Suppressor macrophage treated with lipopolysaccharide for 4 hours (primary cell): ENCODE data around the gene ARG1.
A peak's percentile ranks its signal among the peaks of the same experiment; 100 is the strongest.
"Not testable (repeated sequence)": the region's sequence is repeated elsewhere in the genome, so short reads cannot be mapped to it uniquely, and the experiment has no call there.

Experiments
- DNase-seq: peaks from one replicate; pipeline ENCODE4 v3.0.0-alpha.2; 2020

ARG1 gene

DNA sequence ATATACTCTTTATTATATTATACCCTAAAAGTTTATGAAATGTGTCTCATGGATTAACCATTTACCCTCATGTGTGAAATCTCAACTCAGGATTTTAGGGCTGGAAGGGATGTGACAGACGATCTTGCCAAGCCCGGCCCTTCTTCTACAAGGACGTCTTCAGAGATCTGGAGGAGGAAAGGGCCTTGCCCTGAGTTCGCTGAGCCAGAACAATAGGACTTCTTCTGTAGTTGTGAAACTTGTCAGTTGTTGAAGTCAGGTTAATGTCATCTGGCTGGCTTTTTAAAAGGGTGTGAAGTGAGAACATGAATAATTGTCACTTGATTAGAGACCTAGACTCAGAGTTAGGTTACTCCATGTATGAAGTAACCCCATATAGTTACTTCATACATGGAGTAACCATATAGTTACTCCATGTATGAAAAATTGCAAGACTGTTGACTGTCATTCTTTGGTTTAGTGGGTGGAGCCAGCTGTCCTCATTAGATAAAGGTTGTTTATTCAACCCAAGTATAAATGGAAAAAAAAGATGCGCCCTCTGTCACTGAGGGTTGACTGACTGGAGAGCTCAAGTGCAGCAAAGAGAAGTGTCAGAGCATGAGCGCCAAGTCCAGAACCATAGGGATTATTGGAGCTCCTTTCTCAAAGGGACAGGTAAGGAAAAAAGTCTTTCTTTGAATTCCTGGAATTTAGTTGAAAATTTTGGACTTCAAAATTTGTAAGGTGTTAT, at the start of gene ARG1:
Gene ARG1 (plus strand): TSS at position 541 of the 730 bp plus-strand sequence. CDS start 57 bp downstream, at position 598.
- DNase-seq: no peak

DNA sequence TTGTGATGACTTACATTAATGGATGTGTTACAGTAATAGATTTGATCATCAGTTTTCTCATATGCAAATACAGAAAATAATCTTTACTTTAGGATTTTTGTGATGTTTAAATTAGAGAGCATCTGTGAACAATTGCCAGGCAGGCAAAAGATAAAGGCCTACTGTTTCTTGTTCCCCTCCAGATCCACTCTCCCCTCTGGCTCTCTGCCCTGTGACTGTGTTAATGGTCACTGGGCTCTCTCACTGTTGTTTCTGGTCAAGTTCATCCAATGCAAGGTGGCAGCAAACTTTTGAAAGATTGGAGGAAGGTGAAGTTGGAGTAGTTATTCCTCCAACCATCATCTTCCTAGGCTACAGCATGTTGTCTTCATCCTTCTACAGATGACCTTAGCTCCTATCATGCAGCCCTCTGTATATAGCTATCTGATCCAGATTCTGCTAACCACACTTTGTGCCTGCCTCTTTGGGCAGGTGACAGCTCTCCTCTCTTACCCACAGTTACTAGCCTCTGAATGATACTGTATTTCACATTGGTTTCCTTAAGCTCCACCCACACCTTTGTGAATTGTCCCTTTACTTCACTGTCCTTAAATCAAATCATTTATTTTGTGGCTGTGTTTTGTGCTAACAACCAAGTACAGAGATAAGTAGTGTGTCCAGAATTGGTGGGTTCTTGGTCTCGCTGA, 48.9 kb upstream of the ARG1 start:
- DNase-seq: no peak

DNA sequence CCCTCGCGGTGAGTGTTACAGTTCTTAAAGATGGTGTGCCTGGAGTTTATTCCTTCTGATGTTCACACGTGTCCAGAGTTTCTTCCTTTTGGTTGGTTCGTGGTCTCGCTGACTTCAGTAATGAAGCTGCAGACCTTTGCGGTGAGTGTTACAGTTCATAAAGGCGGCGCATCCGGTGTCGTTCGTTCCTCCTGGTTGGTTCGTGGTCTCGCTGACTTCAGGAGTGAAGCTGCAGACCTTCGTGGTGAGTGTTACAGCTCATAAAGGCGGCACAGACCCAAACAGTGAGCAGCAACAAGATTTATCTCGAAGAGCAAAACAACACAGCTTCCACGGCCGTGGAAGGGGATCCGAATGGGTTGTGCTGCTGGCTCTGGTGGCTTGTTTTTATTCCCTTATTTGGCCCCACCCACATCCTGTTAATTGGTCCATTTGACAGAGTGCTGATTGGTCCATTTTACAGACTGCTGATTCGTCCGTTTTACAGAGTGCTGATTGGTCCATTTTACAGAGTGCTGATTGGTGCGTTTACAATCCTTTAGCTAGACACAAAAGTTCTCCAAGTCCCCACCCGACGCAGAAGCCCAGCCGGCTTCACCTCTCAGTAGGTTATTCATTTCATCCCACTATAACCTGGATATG, 48.2 kb upstream of the ARG1 start:
- no peak for DNase-seq

DNA sequence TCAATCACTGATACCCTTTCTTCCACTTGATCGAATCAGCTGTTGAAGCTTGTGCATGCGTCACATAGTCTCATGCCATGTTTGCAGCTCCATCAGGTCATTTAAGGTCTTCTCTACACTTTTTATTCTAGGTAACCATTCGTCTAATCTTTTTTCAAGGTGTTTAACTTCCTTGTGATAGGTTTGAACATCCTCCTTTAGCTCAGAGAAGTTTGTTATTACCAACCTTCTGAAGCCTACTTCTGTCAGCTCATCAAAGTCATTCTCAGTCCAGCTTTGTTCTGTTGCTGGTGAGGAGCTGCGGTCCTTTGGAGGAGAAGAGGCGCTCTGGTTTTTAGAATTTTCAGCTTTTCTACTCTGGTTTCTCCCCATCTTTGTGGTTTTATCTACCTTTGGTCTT, 42.1 kb upstream of the ARG1 start:
- DNase-seq: not testable (repeated sequence)

DNA sequence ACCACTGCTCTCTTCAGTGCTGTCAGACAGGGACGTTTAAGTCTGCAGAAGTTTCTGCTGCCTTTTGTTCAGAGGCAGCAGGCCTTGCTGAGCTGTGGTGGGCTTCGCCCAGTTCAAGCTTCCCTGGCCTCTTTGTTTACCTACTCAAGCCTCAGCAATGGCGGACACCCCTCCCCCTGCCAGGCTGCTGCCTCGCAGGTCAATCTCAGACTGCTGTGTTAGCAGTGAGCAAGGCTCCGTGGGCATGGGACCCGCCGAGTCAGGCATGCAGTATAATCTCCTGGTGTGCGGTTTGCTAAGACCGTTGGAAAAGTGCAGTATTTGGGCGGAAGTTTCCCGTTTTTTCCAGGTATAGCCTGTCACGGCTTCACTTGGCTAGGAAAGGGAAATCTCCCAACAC, 41.3 kb upstream of the ARG1 start:
- not testable (repeated sequence) for DNase-seq

DNA sequence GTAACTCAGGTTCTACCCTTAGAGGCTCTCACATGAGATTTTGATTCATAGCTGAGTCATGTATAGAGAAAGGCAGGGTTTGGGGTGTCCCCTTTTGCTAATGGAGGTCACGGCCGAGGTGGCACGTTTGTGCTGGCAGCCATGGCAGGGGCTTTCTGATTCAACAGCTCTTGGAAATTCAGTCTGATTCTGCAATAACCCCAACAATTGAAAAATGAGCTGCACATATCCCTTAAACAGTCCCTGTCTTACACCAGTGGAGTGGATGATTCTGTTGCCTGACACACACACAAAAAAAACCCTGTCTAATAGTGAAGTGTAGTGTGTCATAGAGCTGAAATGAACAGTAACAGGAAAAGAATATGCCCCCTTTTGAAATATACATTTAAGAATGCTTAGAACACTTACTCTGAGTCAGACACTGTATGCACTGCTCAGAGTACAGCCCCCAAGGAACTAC, 40.4 kb upstream of the ARG1 start:
- no peak for DNase-seq

DNA sequence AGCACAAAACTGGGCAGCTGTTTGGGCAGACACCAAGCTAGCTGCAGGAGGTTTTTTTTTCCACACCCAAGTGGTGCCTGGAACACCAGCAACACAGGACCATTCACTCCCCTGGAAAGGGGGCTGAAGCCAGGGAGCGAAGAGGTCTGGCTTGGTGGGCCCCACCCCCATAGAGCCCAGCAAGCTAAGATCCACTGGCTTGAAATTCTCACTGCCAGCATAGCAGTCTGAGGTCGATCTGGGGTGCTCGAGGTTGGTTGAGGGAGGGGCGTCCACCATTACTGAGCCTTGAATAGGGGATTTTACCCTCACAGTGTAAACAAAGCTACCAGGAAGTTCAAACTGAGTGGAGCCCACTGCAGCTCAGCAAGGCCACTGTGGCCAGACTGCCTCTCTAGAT, 34.4 kb upstream of the ARG1 start:
- DNase-seq: not testable (repeated sequence)

DNA sequence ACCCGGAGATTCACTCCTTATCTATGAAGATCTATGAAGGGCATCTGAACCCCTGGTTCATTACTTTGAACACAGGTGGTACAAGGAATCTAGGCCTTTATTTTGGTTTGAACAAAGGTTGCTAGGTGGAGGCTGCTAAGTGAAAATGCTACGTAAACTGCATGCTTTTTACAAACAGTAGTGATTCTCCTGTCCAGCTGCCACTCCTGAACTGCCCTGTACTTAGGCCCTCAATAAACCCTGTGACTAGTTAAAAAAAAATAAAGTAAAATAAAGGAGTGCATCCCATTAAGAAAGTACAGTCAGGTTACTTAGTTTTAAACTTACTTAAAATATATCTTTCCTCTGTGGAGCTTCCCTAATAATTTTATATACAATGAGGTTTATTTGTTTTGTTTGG, 27.7 kb upstream of the ARG1 start:
- no peak for DNase-seq

DNA sequence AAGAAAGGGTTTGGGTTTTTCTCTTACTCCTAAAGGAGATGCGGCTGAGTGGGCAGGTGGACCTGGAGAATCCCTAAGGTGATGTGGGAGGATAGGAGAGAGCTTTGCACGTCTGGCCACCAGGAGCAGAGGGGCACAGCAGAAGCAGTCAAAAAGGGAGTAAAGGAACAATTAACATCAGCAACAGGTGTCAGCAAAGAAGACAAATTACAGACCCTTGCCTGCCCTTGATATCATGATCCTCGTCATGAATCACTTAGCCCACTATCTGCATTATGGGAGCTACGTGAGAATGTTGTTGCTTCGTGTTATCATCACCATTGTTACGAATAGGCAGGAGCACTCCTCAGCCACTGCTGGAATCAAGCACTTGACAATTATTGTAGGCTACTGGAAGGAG, 25.5 kb upstream of the ARG1 start:
- no peak for DNase-seq

DNA sequence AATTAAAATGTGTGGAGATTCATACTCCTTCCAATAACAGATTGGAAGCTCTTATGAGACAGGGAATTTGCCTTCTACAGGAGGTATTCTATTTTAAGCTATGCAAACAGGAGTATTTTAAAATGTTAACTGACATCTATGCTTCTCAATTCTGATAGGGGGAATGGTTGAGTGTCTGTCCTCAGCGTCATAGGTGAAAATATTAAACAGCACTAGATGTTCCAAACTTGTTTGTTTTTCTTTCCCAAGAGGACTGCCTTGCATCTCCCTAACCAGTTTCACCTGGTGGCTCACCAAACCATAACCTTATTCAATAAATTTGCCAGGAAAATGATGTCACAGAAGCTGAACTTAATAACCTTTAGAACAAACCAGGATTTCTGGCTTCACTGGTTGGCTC, 24.6 kb upstream of the ARG1 start:
- no peak for DNase-seq

DNA sequence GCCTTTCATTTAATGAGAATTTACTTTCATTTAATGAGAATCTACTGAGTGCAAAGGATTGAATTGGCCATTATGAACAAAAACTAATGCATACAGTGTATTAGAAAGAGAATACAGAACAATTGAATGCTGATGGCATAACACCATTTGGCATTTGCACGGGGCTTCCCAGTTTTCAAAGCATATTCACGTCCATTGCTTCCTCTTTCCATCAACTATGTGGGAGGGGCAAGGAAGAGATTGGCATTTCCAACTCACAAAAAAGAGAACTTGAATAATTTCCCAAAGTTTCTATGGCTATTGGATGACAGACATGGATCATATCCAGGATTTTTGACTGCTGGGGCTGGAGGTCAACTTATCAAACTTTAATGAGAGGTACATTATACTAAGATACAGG, 23.2 kb upstream of the ARG1 start:
- DNase-seq: peak; percentile 39

DNA sequence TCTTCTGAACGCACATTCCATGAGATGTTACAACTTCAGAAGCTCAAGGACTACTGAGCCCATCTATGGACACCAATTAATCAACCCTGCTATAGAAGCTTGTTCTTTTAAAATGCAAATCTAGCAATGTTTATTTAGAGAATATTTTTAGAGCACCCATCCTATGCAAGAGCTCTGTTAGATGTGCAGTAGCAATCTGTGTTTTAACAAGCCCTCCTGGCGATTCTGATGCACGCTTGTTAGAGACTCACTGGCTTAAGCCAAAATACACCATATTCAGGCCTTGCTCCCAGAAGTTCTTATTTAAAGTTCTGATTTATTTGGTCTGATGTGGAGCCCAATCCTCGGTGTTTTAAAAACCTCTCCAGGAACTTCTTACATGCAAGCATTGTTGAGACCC, 21.1 kb upstream of the ARG1 start:
- no peak for DNase-seq

DNA sequence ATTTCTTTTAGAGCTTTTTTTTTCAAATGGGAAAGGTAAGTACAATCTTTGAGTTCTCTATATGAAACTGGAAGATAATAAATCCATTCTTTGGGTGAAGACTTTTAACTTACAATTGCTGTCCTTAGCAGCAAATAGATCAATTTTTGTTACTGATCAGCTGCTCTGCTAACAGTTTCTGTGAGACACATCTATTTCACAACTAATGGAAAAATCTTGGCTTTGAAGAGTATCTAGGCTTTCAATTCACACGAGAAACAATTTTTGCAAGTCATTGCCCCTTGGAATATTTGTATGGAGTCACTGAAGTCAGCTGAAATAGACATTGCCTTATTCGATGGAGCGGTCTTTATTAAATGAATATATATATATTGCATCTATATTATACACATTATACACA, 20.5 kb upstream of the ARG1 start:
- DNase-seq: no peak

DNA sequence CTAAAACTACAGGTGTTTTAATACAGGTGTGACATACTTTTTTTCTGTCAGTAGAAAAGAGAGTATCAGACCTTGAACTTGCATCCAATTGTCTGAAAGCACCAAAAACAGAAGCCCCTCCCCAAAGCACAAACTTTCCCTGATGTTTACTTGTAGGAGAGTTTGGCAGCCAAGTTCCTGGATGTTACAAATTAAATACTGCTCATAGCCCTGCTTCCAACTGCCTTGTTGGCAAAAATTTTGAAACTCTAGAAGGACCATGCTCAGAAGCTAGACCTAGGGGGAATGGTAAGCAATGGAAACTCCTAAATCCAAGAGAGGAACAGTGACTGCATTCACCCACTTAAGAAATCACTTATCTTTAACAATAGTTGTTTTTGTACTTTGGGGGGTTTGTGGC, 17.0 kb upstream of the ARG1 start:
- no peak for DNase-seq

DNA sequence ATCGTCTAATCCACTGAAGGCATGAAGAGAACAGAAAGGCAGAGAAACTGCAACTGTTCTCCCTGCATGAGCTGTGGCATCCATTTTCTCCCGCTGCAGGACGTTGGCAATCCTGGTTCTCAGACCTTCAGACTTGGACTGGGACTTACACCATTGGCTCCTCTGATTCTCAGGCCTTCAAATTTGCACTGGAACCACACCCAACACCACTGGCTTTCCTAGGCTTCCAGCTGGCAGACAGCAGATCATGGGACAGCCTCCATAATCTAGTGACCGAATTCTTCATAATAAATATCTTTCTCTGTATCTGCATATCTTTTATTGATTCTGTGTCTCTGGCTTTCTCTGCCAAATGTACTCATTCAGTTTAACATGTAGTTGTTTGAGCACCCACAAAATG, 14.1 kb upstream of the ARG1 start:
- DNase-seq: no peak

DNA sequence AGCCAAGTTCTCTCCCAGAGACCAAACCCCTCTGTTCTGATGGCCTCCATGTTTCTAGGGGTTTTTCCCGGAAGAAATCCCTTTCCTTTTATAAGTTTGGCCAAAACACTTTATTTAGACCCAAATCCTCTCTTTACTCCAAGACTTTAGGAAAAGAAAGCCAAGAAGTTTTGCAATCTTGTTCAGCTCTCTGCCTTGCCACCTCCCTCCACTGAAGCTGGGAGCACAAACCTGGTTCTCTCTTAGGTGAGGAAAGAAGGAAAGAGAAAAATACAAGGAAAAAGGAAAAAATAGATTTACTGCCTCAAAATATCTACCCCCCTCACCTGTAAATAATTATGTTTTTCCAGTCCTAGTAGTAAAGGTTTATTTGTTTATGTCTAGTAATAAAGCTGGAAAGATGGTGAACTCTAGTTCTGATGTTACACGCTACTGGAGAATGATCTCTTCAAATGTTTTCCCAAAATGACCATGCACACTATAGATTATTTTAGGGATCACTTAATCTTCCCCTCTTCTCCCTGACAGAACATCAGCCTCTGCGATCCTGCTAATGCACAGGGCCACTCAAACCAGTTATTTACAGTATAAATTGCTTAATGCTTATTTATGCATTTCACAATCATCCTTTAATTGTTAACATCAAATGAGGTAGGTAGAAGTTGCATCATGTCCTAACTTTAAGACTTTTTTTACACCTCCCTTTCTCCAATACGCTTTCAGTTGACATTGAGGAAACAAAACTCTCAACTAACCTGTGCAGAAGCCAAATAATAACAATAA, 10.9 kb upstream of the ARG1 start:
- DNase-seq: no peak

DNA sequence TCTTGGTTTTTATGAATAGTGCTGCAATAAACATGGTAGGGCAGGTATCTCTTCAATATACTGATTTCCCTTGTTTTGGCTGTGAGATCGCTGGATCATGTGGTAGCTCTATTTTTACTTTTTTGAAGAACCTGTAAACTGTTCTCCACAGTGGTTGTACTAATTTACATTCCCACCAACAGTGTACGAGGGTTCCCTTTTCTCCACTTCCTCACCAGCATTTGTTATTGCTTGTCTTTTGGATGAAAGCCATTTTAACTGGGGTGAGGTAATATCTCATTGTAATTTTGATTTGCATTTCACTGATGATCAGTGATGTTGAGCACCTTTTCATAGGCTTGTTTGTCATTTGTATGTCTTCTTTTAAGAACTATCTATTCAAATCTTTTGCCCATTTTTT, 8.0 kb upstream of the ARG1 start:
- peak; percentile 5 for DNase-seq

DNA sequence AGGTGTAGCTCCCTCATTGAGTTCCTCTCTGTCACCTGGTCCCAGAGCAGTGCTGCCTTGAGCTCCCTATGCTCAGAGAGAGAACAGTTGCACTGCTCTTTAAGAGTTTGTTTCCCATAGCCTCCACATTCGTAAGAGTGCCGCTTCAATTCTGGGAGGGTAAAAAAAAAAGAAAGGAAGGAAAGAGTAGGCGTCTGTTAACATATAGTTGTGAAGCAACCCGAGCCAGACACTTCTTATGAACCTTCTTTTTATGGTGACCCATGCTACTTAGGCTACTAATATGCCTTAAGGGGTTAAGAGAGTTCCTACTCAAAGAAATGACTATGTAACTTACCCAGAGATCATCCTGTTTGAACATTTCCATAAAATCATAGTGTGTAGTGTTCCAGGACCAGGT, 4.3 kb upstream of the ARG1 start:
- peak; percentile 3 for DNase-seq

DNA sequence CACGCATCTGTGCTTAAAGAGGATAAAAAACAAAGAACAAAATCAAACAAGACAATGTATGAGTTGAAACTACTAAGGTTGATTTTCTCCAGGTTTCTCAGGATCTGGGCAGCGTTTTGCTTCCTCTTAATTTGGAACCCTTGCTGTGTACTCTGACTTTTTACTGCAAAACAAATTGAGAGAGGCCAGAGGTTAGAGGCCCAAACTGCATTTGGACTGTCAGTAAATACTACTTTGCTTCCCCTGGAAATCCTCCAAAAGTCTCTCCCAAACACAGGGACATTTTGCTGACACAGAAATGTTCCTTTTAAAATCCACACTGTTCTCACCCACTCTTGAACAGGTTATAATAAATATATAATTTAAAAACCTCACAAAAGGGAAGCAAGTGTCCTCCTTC, 1.1 kb downstream of the ARG1 start:
- DNase-seq: no peak

DNA sequence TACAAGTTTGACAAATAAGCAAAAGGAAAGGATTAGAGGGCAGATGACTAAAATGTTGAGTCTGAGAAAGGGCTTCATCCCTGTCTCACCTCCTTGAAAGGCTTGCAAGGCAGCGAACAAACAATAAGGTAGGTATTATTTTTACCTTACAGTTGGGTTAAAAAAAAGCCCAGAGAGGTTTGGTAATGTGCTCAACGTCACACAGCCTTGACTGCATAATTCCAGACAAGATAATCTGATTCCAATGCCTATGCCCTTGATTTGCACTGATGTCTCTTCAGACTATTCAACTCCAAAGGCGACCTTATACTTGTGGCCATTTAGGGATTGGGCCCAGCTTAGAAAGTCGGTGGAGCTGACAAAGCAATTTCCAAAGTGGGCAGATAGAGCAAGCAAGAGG, 1.7 kb downstream of the ARG1 start:
- no peak for DNase-seq

DNA sequence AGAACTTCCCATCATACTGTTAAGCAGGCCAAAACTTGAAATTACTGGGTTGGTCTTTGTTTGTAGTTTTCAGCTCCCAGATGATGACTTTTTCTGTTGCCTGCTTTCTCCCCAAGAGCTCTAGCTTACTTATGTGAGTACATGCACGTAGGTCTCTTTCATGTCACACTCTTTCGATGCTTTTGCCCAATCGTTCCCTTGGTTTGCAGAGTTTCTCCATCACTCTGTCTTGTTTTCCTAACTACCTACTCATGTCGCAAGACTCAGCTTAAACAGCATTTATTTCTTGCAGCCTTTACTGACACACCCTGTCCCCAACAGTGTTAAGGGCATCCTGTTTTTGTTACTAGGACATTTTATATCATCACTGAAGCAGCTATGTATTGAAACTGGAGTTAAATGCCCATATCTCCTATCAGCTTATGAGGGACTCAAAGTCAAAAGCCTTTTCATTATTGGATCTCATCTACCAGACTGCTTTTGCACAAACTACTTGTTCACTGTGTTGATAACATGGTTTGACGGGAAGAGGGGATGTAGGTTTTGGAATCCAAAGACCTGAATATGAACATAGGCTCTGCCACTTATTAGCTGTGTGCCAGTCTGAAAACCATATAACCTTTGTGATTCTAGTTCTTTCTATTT, 2.9 kb downstream of the ARG1 start:
- no peak for DNase-seq

DNA sequence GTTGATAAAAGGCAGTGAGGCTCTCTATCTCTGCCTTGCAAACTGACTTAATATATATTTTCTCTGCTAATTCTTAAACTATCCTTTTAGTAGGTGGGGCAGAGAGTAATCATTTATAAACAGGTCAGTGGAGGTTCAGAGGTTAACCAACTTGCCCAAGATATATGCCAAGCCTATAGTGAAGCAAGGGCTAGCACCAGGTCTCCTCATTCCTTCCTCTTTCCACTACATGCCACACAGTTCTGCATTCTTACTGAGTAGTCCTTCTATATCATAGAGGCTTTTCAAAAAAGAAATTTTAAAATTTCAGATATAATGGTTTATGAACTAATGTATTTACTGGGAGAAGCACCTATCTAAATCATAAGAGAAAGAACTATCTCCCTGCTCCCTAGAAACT, 8.5 kb downstream of the ARG1 start:
- no peak for DNase-seq

DNA sequence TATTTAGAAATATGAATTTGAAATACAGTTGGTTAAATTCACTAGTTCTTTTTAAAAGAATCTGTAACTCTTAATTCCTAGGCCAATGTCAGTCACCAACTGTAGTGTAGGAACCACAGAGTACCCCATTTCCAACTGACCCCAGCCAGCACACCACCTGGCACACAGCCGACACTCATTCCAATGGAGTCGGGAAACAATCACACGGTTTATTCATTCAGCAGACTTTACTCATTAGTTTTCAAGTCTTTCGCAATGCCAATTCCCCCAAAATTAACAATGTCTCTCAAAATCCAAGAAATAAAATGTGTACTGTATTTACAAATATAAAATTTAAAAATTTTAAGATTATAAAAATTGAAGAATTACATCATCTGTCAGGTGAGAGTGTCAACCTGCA, 13.5 kb downstream of the ARG1 start:
- no peak for DNase-seq
